Sigmoid colon (tissue), 7 donors: ENCODE results near the gene TGM3. TPM values are rescaled to one million over a fixed set of nuclear protein-coding genes. Genes with fewer than 3 reads are reported as not detected.

Source experiments
- DNase-seq: peaks from one replicate; pipeline ENCODE4 v3.0.0-alpha.2; 2019
- H3K27ac ChIP-seq, 4 donors: fragments of 200-600 bp; sonication (generic); one replicate each; pipeline ENCODE4 v1.5.1; 2016 to 2019; ENCODE audit warnings: mild to moderate bottlenecking in 1 of 4
- H3K27me3 ChIP-seq, 3 donors: fragments of 200-600 bp; sonication (generic); one replicate each; pipeline ENCODE4 v1.5.1; 2019; ENCODE audit warnings: mild to moderate bottlenecking in 1 of 3
- H3K36me3 ChIP-seq, 4 donors: fragments of 200-600 bp; sonication (generic); one replicate each; pipeline ENCODE4 v1.5.1; 2016 to 2019
- H3K4me1 ChIP-seq, 4 donors: fragments of 200-600 bp; sonication (generic); one replicate each; pipeline ENCODE4 v1.5.1; 2017 to 2019
- H3K4me3 ChIP-seq, 4 donors: fragments of 200-600 bp; sonication (generic); one replicate each; pipeline ENCODE4 v1.5.1; 2017 to 2019; ENCODE audit warnings: mild to moderate bottlenecking in 2 of 4, moderate library complexity in 1 of 4
- H3K9me3 ChIP-seq, 4 donors: fragments of 200-600 bp in 3 of 4; sonication (generic) in 3 of 4; one replicate each; pipeline versions ENCODE4 v1.5.1 to v1.6.1; 2013 to 2019
- EP300 ChIP-seq, 4 donors: sonication (generic); formaldehyde crosslinking; IDR thresholded peaks; one replicate each; pipeline ENCODE4 v1.6.1; 2017; ENCODE audit warnings: antibody characterized with exemption in 4 of 4
- POLR2A ChIP-seq, 2 donors: fragments of 450-650 bp; IDR thresholded peaks; one replicate each; pipeline ENCODE4 v1.6.1; 2016; ENCODE audit warnings: antibody characterized with exemption in 2 of 2, mild to moderate bottlenecking in 2 of 2, moderate library complexity in 2 of 2
- POLR2AphosphoS5 ChIP-seq, 4 donors: sonication (generic); formaldehyde crosslinking; IDR thresholded peaks; one replicate each; pipeline ENCODE4 v1.6.1; 2017; ENCODE audit warnings: antibody characterized with exemption in 4 of 4
- WGBS, 2 donors: extraction: QIAGEN DNeasy Blood & Tissue Kit; methylation state at CpG; one replicate each; pipeline ENCODE4 v1.1.7; 2013; 5-methylcytosine and 5-hydroxymethylcytosine counted together
- intact Hi-C: fragments of 100-400 bp; cut with DNase I; formaldehyde crosslinking; loops from one replicate; pipeline ENCODE4 v1.15.1; 2023
- polyA plus RNA-seq, 3 donors: library from polyadenylated mRNA; stranded (reverse); fragments of 200-250 nt; gene quantifications; one replicate each; pipeline ENCODE4 v1.2.3, GENCODE V29; 2013
- total RNA-seq, 4 donors: library from RNA; depleted of rRNA; stranded (reverse); fragments of >200 nt; gene quantifications; one replicate each; pipeline ENCODE4 v1.1.0, GENCODE V29; 2016
- TF ChIP-seq, protein P1 (sequence below), 4 experiments: fragments of 450-650 bp in 3 of 4; fragments of 200-600 bp in 1 of 4; IDR thresholded peaks; one replicate each; pipeline ENCODE4 v1.5.1; 2016 to 2019; ENCODE audit warnings: antibody characterized with exemption in 4 of 4, mild to moderate bottlenecking in 3 of 4, moderate library complexity in 2 of 4
- donor health status: healthy with polysubstance abuse.
- donor health status: Bipolar disorder and iron deficiency.
- donor health status: healthy.

The TGM3 gene
- total and polyA plus RNA-seq, 7 donors, result 0.23 to 3.0 (median 0.42) TPM; not detected in 4

DNA sequence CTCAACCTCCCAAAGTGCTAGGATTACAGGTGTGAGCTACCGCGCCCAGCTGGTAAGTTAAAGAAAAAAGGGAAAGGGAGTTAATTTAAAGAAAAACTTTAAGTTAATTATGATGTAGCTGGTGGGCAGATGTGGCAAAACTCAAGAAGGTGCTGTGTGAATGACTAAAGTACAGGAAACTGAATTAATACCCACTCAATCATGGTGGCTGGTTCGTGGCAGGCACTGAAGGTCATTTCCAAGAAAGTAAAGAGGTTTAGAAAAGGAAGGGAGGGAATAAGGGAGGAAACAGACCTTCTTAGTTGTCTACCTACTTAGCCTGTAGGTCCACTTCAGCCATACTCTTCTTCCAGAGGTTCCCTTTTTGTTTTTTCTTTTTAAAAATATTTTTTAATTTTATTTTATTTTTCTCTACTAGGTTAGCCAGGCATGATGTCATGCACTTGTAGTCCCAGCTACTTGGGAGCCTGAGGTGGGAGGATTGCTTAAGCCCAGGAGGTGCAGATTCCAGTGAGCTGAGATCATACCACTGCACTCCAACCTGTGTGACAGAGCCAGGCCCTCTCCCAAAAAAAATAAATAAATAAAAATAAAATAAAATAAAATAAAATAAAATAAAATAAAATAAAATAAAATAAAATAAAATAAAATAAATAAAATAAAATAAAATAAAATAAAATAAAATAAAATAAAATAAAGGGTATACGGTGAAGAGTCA is 11.9 kb upstream of the TGM3 start:
- Histone ChIP-seq H3K4me3 (no peak overlapping the region), H3K27me3 (no peaks in the 10 kb centered on the region), H3K27ac (no peak overlapping the region), H3K36me3 (no peaks in the 10 kb centered on the region), H3K9me3 (no peaks in the 10 kb centered on the region), H3K4me1 (no peaks in the 10 kb centered on the region)
- WGBS, 2 donors, result 85 to 87% methylated on average over 4 of the region's 4 CpGs
- intact Hi-C loops, result no loop called here
- no peak for DNase-seq
- TF ChIP-seq, protein P1, sequence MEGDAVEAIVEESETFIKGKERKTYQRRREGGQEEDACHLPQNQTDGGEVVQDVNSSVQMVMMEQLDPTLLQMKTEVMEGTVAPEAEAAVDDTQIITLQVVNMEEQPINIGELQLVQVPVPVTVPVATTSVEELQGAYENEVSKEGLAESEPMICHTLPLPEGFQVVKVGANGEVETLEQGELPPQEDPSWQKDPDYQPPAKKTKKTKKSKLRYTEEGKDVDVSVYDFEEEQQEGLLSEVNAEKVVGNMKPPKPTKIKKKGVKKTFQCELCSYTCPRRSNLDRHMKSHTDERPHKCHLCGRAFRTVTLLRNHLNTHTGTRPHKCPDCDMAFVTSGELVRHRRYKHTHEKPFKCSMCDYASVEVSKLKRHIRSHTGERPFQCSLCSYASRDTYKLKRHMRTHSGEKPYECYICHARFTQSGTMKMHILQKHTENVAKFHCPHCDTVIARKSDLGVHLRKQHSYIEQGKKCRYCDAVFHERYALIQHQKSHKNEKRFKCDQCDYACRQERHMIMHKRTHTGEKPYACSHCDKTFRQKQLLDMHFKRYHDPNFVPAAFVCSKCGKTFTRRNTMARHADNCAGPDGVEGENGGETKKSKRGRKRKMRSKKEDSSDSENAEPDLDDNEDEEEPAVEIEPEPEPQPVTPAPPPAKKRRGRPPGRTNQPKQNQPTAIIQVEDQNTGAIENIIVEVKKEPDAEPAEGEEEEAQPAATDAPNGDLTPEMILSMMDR (IDR thresholded peaks at IDR 0.05), result no peak
- TF ChIP-seq POLR2AphosphoS5 (IDR thresholded peaks at IDR 0.05) (no peak), POLR2A (IDR thresholded peaks at IDR 0.05) (no peak), EP300 (IDR thresholded peaks at IDR 0.05) (no peak)

DNA sequence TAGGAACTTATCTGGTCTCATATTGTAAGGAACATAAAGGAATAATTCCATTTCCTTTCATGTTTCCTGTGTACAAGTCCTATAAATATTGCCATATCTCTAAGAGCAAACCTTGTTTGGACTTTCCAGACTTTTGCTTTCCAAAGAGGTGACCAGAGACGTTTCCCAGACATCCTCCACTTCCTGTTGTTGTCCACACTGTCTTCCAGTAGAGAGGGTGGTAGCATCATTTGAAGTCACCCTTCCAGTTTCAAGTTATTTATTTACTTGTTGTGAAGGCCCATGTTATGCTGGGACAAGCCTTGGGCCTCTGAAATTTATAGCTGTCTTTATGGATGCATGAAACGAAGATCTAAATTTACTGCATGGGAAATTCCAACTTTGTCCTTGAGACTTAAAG is 10.6 kb upstream of the TGM3 start:
- TF ChIP-seq EP300 (IDR thresholded peaks at IDR 0.05) (no peak), POLR2AphosphoS5 (IDR thresholded peaks at IDR 0.05) (no peak)
- TF ChIP-seq, protein P1 (IDR thresholded peaks at IDR 0.05), result no peak
- H3K9me3 ChIP-seq, result no peaks in the 10 kb centered on the region
- no peaks in the 10 kb centered on the region for H3K36me3 ChIP-seq
- no peak overlapping the region for H3K4me3 ChIP-seq
- WGBS, 2 donors, result 9 to 33% methylated on average over 2 of the region's 2 CpGs
- no peaks in the 10 kb centered on the region for H3K4me1 ChIP-seq
- intact Hi-C loops, result no loop called here
- no peak overlapping the region for H3K27ac ChIP-seq
- DNase-seq, result no peak
- H3K27me3 ChIP-seq, result peaks cover 0 to 8% (median 0%) of the 10 kb centered on the region in 3 donors

DNA sequence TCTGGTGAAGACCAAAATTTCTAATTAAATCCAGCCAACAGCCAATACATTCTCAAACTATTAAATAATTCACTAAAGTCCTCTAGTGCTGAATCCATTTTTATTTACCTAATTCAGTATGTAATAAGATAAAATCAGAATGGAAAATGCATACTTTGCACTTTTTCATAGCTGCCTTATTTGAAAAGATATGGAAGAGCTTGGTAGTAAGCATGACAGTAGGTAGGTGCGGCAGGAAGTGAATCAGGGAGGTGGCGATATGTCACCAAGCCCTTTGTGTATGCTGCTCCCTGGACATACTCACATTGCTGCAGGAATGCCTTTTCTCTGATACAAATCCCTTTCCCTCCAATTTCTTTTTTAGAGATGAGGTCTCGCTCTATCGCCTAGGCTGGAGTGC is 10.2 kb upstream of the TGM3 start:
- Histone ChIP-seq H3K27ac (no peak overlapping the region), H3K4me3 (no peak overlapping the region), H3K9me3 (no peaks in the 10 kb centered on the region), H3K4me1 (no peaks in the 10 kb centered on the region), H3K36me3 (no peaks in the 10 kb centered on the region), H3K27me3 (peaks cover 0 to 11% (median 0%) of the 10 kb centered on the region in 3 donors)
- TF ChIP-seq, protein P1 (IDR thresholded peaks at IDR 0.05), result no peak
- TF ChIP-seq POLR2A (IDR thresholded peaks at IDR 0.05) (no peak), POLR2AphosphoS5 (IDR thresholded peaks at IDR 0.05) (no peak), EP300 (IDR thresholded peaks at IDR 0.05) (no peak)
- intact Hi-C loops, result no loop called here
- no peak for DNase-seq
- WGBS, 2 donors, result 70 to 81% methylated on average over 4 of the region's 4 CpGs

DNA sequence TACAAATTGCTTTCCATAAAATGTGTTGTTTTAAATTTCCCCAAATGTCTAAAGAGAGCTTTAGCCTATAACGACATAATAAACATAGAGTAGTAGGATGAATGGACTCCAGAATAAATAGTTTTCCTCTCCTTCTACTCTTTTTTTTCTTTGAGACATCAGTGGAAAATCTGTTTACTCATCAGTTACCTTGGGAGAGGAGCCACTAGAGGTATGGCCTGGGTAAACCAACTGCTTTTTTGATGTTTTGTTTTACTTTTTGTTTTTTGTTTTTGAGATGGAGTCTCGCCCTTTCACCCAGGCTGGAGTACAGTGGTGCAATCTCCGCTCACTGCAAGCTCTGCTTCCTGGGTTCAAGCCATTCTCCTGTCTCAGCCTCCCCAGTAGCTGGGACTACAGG is 8.3 kb upstream of the TGM3 start:
- H3K27ac ChIP-seq, result no peak overlapping the region
- H3K4me3 ChIP-seq, result no peak overlapping the region
- TF ChIP-seq POLR2A (IDR thresholded peaks at IDR 0.05) (no peak), EP300 (IDR thresholded peaks at IDR 0.05) (no peak), POLR2AphosphoS5 (IDR thresholded peaks at IDR 0.05) (no peak)
- TF ChIP-seq, protein P1 (IDR thresholded peaks at IDR 0.05), result no peak
- intact Hi-C loops, result no loop called here
- WGBS, 2 donors, result 89 to 92% methylated on average over 3 of the region's 3 CpGs
- no peaks in the 10 kb centered on the region for H3K36me3 ChIP-seq
- no peak for DNase-seq
- no peaks in the 10 kb centered on the region for H3K9me3 ChIP-seq
- H3K4me1 ChIP-seq, result no peaks in the 10 kb centered on the region
- peaks cover 0 to 11% (median 0%) of the 10 kb centered on the region in 3 donors for H3K27me3 ChIP-seq

DNA sequence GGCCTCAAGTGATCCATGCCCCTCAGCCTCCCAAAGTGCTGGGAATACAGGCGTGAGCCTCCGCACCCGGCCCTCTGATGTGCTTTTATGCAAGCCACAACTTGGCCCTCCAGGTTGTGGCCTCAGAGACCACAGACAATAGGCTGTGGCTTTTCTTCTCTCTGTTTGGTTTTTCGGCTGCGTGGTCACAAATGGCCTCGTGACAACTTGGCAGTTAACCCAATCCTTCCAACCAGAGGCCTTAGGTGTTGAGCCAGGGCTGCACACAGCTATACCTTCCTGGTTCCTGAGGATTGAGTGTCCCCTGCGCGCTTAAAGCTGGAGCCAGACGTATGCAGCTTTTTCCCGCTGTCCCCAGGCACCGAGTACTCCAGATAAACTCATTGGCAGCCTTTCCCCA is 6.3 kb upstream of the TGM3 start:
- WGBS, 2 donors, result 49 to 73% methylated on average over 11 of the region's 11 CpGs
- TF ChIP-seq POLR2AphosphoS5 (IDR thresholded peaks at IDR 0.05), result no peak
- no peak for TF ChIP-seq EP300 (IDR thresholded peaks at IDR 0.05)
- TF ChIP-seq, protein P1 (IDR thresholded peaks at IDR 0.05), result no peak
- TF ChIP-seq POLR2A (IDR thresholded peaks at IDR 0.05), result no peak
- intact Hi-C loops, result no loop called here
- H3K27ac ChIP-seq, result peak overlapping the region in 1 of 4 donors; percentile 14
- H3K4me3 ChIP-seq, result no peak overlapping the region
- H3K36me3 ChIP-seq, result no peaks in the 10 kb centered on the region
- no peaks in the 10 kb centered on the region for H3K9me3 ChIP-seq
- no peaks in the 10 kb centered on the region for H3K4me1 ChIP-seq
- H3K27me3 ChIP-seq, result peaks cover 0 to 11% (median 0%) of the 10 kb centered on the region in 3 donors
- no peak for DNase-seq
